Nephron (organoid): Measurements from ENCODE around the gene LPCAT1.

Experiments used
- H3K27ac Mint-ChIP-seq, 3 experiments: 2 replicates each; pipeline ENCODE4 v1.8.0; 2020; ENCODE audit warnings: mixed read lengths in 3 of 3, mild to moderate bottlenecking in 2 of 3, moderate library complexity in 1 of 3
- H3K27me3 Mint-ChIP-seq: 2 replicates; pipeline ENCODE4 v1.8.0; 2021; ENCODE audit warnings: low read depth, mild to moderate bottlenecking, moderate library complexity, mixed read lengths
- H3K36me3 Mint-ChIP-seq: 2 replicates; pipeline ENCODE4 v1.8.0; 2020; ENCODE audit warnings: low read depth, mixed read lengths
- H3K4me1 Mint-ChIP-seq: 2 replicates; pipeline ENCODE4 v1.8.0; 2020; ENCODE audit warnings: mixed read lengths
- H3K4me3 Mint-ChIP-seq, 3 experiments: 2 replicates each; pipeline ENCODE4 v1.8.0; 2020; ENCODE audit warnings: mild to moderate bottlenecking in 3 of 3, mixed read lengths in 3 of 3, moderate library complexity in 2 of 3
- H3K9me3 Mint-ChIP-seq: 2 replicates; pipeline ENCODE4 v1.8.0; 2020; ENCODE audit warnings: mixed read lengths
- CTCF ChIP-seq, 3 experiments: fragments of 200-600 bp; sonication (generic); IDR thresholded peaks; one replicate each; pipeline ENCODE4 v1.5.0; 2021; ENCODE audit warnings: antibody characterized with exemption in 3 of 3; ENCODE audit not compliant: unreplicated experiment in 3 of 3

Gene LPCAT1

GRCh38 chr5:1521671-1522600, 1.8 kb downstream of the LPCAT1 start:
- Mint-ChIP-seq H3K36me3 (peaks cover 8% of the 10 kb centered on the region), H3K9me3 (no peaks in the 10 kb centered on the region), H3K27ac (peak overlapping the region; percentile 47 to 65 (median 51)), H3K27me3 (no peaks in the 10 kb centered on the region), H3K4me1 (peaks cover 20% of the 10 kb centered on the region), H3K4me3 (peak overlapping the region; percentile 86 to 92 (median 91))
- no peak for TF ChIP-seq CTCF (IDR thresholded peaks at IDR 0.05; ENCODE audit: unreplicated experiment in 3 of 3)

GRCh38 chr5:1520791-1521453, 2.8 kb downstream of the LPCAT1 start:
- Mint-ChIP-seq H3K4me1 (peaks cover 26% of the 10 kb centered on the region), H3K36me3 (peaks cover 8% of the 10 kb centered on the region), H3K27ac (peak overlapping the region in 1 of 3 experiments; percentile 51), H3K4me3 (peak overlapping the region; percentile 56 to 92 (median 91)), H3K9me3 (no peaks in the 10 kb centered on the region), H3K27me3 (no peaks in the 10 kb centered on the region)
- TF ChIP-seq CTCF (IDR thresholded peaks at IDR 0.05; ENCODE audit: unreplicated experiment in 3 of 3) = no peak

- H3K36me3 Mint-ChIP-seq = peaks cover 8% of the 10 kb centered on the region
- H3K4me3 Mint-ChIP-seq = no peak overlapping the region
- H3K27me3 Mint-ChIP-seq = no peaks in the 10 kb centered on the region
- no peak for TF ChIP-seq CTCF (IDR thresholded peaks at IDR 0.05; ENCODE audit: unreplicated experiment in 3 of 3)
- peaks cover 32% of the 10 kb centered on the region for H3K4me1 Mint-ChIP-seq
- no peak overlapping the region for H3K27ac Mint-ChIP-seq
- H3K9me3 Mint-ChIP-seq = no peaks in the 10 kb centered on the region
Measured at GRCh38 chr5:1519631-1520210, 4.0 kb downstream of the LPCAT1 start.

DNA sequence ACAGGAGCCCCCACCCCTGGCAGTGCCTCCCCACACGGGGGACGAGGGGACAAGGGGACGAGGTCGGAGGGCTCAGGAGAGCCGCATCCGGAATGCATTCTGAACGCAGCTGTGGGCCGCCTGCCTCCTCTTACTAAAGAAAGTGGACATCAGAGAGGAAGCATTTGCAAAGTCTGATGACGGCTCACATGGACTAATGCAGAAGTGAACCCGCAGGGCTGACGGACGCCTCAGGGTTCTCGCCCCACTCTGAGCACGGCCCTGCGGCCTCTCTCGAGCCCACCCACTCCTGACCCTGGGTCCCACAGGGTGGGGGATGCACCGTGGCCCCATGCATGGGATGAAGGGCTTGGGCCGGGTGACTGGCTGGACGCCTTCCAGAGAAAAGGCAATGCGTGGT, 5.9 kb downstream of the LPCAT1 start:
- H3K27me3 Mint-ChIP-seq = no peaks in the 10 kb centered on the region
- no peak overlapping the region for H3K4me3 Mint-ChIP-seq
- H3K9me3 Mint-ChIP-seq = no peaks in the 10 kb centered on the region
- no peak for TF ChIP-seq CTCF (IDR thresholded peaks at IDR 0.05; ENCODE audit: unreplicated experiment in 3 of 3)
- H3K4me1 Mint-ChIP-seq = peaks cover 34% of the 10 kb centered on the region
- H3K36me3 Mint-ChIP-seq = peaks cover 11% of the 10 kb centered on the region
- H3K27ac Mint-ChIP-seq = no peak overlapping the region

- Mint-ChIP-seq H3K27ac (peak overlapping the region in 2 of 3 experiments; percentile 20 to 55), H3K27me3 (no peaks in the 10 kb centered on the region), H3K36me3 (peaks cover 11% of the 10 kb centered on the region), H3K4me3 (no peak overlapping the region), H3K4me1 (peaks cover 24% of the 10 kb centered on the region), H3K9me3 (no peaks in the 10 kb centered on the region)
- TF ChIP-seq CTCF (IDR thresholded peaks at IDR 0.05; ENCODE audit: unreplicated experiment in 3 of 3) = no peak
Measured at GRCh38 chr5:1516615-1517601, 6.9 kb downstream of the LPCAT1 start.
